ENCODE measurements around the gene EPAS1.

- TF ChIP-seq CTCF (IDR thresholded peaks at IDR 0.05) = no peak
- TF ChIP-seq POLR2A (IDR thresholded peaks at IDR 0.05) = no peak
Measured at GRCh38 chr2:46340740-46341420, 43.7 kb downstream of the EPAS1 start.
